HG03558 (cell line): Measurements from ENCODE around the gene TNFAIP2.
A peak's percentile ranks its signal among the peaks of the same experiment; 100 is the strongest.

Experiments used
- ATAC-seq: cut with Tn5 transposase; IDR thresholded peaks from one replicate; pipeline ENCODE4 v1.9.1; 2021; ENCODE audit warnings: moderate number of reproducible peaks; ENCODE audit not compliant: unreplicated experiment; ENCODE audit errors: extremely low read depth

Gene TNFAIP2

GRCh38 chr14:103131580-103131979, 8.3 kb downstream of the TNFAIP2 start:
- ATAC-seq = no peak

- no peak for ATAC-seq
These were observed 9.3 kb downstream of the TNFAIP2 start for GRCh38 chr14:103132381-103133209.

- ATAC-seq = no peak
These were observed 10.2 kb downstream of the TNFAIP2 start for GRCh38 chr14:103133210-103134140.

GRCh38 chr14:103134405-103134804, 11.1 kb downstream of the TNFAIP2 start:
- no peak for ATAC-seq

GRCh38 chr14:103134919-103135318, 11.7 kb downstream of the TNFAIP2 start:
- no peak for ATAC-seq

- no peak for ATAC-seq
These were observed 12.3 kb downstream of the TNFAIP2 start for GRCh38 chr14:103135333-103136260.

- ATAC-seq = no peak
These were observed 13.4 kb downstream of the TNFAIP2 start for GRCh38 chr14:103136388-103137271.

- ATAC-seq = no peak
These were observed 14.5 kb downstream of the TNFAIP2 start for GRCh38 chr14:103137689-103138300.

- ATAC-seq = no peak
These were observed 15.3 kb downstream of the TNFAIP2 start for GRCh38 chr14:103138301-103139131.

- ATAC-seq = no peak
These were observed 16.1 kb downstream of the TNFAIP2 start for GRCh38 chr14:103139132-103140025.

GRCh38 chr14:103140316-103141109, 17.3 kb downstream of the TNFAIP2 start:
- ATAC-seq = peak; percentile 33

GRCh38 chr14:103141117-103141796, 18.0 kb downstream of the TNFAIP2 start:
- ATAC-seq = no peak

- no peak for ATAC-seq
These were observed 18.8 kb downstream of the TNFAIP2 start for GRCh38 chr14:103142026-103142425.

- ATAC-seq = no peak
These were observed 19.6 kb downstream of the TNFAIP2 start for GRCh38 chr14:103142721-103143302.

GRCh38 chr14:103143506-103143905, 20.2 kb downstream of the TNFAIP2 start:
- no peak for ATAC-seq
